ENCODE results near the gene KLHL13. TPM values are rescaled to one million over a fixed set of nuclear protein-coding genes. Genes with fewer than 3 reads are reported as not detected.
"Not testable (repeated sequence)": the region's sequence is repeated elsewhere in the genome, so short reads cannot be mapped to it uniquely, and the experiment has no call there.

KLHL13 gene
- total RNA-seq, 1 experiment from 2014 or later, result 48.3 TPM

GRCh38 chrX:117930116-117930515 is 186.5 kb downstream of the KLHL13 start:
- not testable (repeated sequence) for DNase-seq; H3K4me1 ChIP-seq; H3K4me3 ChIP-seq; H3K9me3 ChIP-seq (replicated peaks); H3K36me3 ChIP-seq; H3K27me3 ChIP-seq; H3K27ac ChIP-seq

DNA sequence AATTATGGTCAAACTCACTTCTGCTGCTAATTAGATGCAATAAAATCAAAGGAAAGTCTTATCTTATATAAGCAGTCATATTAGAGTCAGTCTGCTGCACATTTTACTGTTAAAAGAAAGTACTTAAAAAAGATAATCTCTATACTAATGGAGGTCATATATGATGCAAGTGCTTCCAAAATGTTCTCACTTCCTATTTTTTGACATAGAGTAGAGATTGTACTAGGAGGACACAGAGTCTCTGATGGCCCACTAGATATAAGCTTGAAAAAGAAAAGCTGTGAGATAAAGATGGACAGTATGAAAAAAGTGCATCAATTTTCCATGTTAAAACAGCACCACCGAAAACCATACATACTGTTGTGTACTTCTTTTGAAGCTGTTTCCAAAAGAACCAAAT is 196.9 kb downstream of the KLHL13 start:
- H3K27me3 ChIP-seq, result no peaks in the 10 kb centered on the region
- H3K4me1 ChIP-seq, result no peaks in the 10 kb centered on the region
- no peak overlapping the region for H3K27ac ChIP-seq
- no peak for DNase-seq
- no peaks in the 10 kb centered on the region for H3K9me3 ChIP-seq (replicated peaks)
- H3K4me3 ChIP-seq, result no peak overlapping the region
- H3K36me3 ChIP-seq, result no peaks in the 10 kb centered on the region

DNA sequence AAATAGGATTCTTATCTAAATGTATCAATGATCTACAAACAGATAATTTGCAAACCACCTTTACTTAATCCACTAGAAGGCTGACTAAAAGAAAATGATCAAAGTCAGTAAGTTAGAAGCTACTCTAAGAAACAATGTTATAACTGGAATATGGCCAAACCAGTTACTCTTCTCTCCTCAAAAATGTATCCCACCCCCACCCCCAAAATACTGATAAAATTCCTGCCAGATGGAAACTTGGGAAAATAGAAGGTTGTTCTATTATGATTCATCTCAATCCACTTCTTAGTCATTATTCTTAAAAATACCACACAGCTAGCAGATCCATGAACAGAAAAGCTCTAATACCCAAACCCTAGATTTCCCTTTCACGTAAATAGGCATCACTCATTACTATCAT is 206.4 kb downstream of the KLHL13 start:
- Histone ChIP-seq H3K27ac (no peak overlapping the region), H3K36me3 (no peaks in the 10 kb centered on the region; the same call in 1 of the 2 replicates), H3K4me3 (no peak overlapping the region), H3K27me3 (no peaks in the 10 kb centered on the region), H3K9me3 (replicated peaks) (no peaks in the 10 kb centered on the region), H3K4me1 (no peaks in the 10 kb centered on the region)
- DNase-seq, result no peak

DNA sequence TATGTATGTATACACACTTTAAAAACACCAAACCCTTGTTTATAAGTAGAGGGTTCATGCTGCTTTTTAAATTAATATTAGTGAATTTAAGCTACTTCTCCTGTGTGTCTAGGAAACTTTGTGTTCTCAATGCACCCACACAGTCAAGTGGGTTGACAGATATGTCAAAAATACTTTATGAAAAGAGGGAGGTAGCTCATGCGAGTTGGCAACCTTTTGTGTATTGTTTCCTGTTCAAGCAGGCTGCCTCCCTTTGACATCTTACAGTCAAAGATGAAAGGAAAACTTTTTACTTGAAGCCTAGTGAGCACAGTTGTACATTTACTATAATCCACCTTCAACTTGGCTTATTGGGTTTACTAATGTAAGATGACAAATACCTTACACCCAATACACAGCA is 218.4 kb downstream of the KLHL13 start:
- Histone ChIP-seq H3K4me1 (peaks cover 12% of the 10 kb centered on the region), H3K27ac (no peak overlapping the region), H3K36me3 (no peaks in the 10 kb centered on the region), H3K4me3 (no peak overlapping the region), H3K9me3 (replicated peaks) (no peaks in the 10 kb centered on the region), H3K27me3 (no peaks in the 10 kb centered on the region)
- no peak for DNase-seq

GRCh38 chrX:117895418-117895817 is 221.2 kb downstream of the KLHL13 start:
- peaks cover 16% of the 10 kb centered on the region for H3K4me1 ChIP-seq
- no peak overlapping the region for H3K27ac ChIP-seq
- no peaks in the 10 kb centered on the region for H3K9me3 ChIP-seq (replicated peaks)
- H3K36me3 ChIP-seq, result no peaks in the 10 kb centered on the region
- H3K4me3 ChIP-seq, result no peak overlapping the region
- no peaks in the 10 kb centered on the region for H3K27me3 ChIP-seq
- DNase-seq, result no peak

DNA sequence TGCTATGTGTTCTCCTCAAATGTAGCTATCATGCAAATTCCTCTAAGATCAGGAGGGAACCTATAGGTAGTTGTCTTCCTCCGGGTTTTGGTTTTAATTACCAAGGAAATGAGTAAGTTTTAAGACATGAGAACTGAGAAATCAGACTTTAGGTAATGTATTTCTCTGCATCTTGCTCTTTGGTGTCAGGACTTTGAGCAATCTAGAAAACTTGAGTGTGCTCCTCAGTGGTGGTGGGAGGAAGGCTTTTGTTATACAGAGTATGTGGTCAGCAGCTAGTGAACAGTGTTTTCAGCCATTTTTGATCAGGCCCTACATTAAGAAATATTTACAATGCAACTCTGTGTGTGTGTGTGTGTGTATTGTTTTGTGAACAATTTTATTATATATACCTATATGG is 224.1 kb downstream of the KLHL13 start:
- Histone ChIP-seq H3K27ac (no peak overlapping the region), H3K4me3 (no peak overlapping the region), H3K4me1 (peaks cover 15% of the 10 kb centered on the region), H3K36me3 (no peaks in the 10 kb centered on the region), H3K27me3 (no peaks in the 10 kb centered on the region), H3K9me3 (replicated peaks) (no peaks in the 10 kb centered on the region)
- no peak for DNase-seq

DNA sequence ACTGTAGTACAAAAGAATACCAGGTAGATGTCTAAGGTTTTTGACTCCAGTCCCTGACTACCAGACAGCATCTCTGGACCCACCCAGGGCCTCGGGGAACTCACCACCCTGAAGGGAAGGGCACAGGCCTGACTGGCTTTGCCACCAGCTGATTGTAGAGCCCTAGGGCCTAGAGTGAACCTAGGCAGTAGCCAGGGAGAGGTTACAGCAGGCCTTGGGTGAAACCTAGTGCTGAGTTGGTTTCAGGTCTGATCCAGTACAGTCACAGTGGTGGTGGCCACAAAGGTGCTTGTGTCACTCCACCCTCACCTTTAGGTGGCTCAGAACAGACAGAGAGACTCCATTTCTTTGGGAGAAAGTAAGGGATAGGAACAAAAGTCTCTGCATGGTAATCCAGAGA is 244.8 kb downstream of the KLHL13 start:
- Histone ChIP-seq H3K9me3 (replicated peaks) (no peaks in the 10 kb centered on the region), H3K4me3 (no peak overlapping the region), H3K36me3 (no peaks in the 10 kb centered on the region), H3K27me3 (no peaks in the 10 kb centered on the region), H3K4me1 (no peaks in the 10 kb centered on the region), H3K27ac (no peak overlapping the region)
- no peak for DNase-seq

DNA sequence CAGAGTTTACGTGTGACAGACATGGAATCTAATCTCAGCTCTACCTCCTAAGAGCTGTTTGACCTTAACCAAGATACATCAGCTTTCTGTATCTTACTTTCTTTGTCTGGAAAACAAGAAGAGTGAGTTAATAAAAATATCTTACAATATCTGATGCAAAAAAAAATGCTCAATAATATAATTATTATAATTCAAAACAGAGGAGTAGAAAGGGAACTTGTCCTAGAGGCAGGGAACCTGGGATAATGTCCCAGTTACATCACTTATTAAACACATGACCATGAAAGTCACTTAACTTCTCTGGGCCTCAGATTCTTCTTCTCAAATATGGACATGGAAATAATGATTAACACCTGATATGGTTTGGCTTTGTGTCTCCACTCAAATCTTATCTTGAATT is 256.1 kb downstream of the KLHL13 start:
- no peaks in the 10 kb centered on the region for H3K27me3 ChIP-seq
- no peak overlapping the region for H3K27ac ChIP-seq
- no peaks in the 10 kb centered on the region for H3K4me1 ChIP-seq
- no peak for DNase-seq
- H3K4me3 ChIP-seq, result no peak overlapping the region
- H3K36me3 ChIP-seq, result no peaks in the 10 kb centered on the region
- no peaks in the 10 kb centered on the region for H3K9me3 ChIP-seq (replicated peaks)

DNA sequence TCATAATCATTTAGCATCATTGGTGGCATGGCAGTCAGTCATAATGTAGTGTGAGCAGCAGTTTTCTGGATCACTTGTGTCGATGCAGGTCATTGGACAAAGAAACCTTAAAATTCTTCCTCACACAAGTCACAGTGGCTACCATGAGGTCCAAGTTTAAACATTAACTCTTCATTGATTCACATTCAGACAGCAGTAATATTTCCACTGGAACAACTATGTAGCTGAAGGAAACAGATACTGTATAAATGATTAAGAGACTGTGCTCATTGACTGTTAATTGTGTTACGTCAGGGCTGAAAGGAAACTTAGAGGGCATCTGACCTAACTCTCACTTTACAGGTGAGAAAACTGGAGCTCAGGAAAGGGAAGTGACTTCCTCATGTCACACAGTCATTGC is 261.8 kb downstream of the KLHL13 start:
- Histone ChIP-seq H3K36me3 (no peaks in the 10 kb centered on the region), H3K9me3 (replicated peaks) (no peaks in the 10 kb centered on the region), H3K4me3 (no peak overlapping the region), H3K27me3 (no peaks in the 10 kb centered on the region), H3K4me1 (no peaks in the 10 kb centered on the region), H3K27ac (no peak overlapping the region)
- DNase-seq, result no peak

GRCh38 chrX:117851025-117851424 is 265.6 kb downstream of the KLHL13 start:
- no peaks in the 10 kb centered on the region for H3K9me3 ChIP-seq (replicated peaks)
- no peak overlapping the region for H3K27ac ChIP-seq
- no peaks in the 10 kb centered on the region for H3K4me1 ChIP-seq
- DNase-seq, result no peak
- H3K36me3 ChIP-seq, result no peaks in the 10 kb centered on the region
- H3K27me3 ChIP-seq, result no peaks in the 10 kb centered on the region
- H3K4me3 ChIP-seq, result no peak overlapping the region

Other genes starting within 250 kb of the KLHL13 start
- 13.3 and 17.8 TPM in 2 replicates for gene WDR44, start 229.3 kb upstream of the KLHL13 start, total RNA-seq (2014; rRNA removed; shearing (Covaris generic))

Measured in SJCRH30 (cell line).